HFFc6 (cell line): ENCODE data around the gene SRCIN1. TPM values are rescaled to one million over a fixed set of nuclear protein-coding genes. Genes with fewer than 3 reads are reported as not detected.
"Not testable (repeated sequence)": the region's sequence is repeated elsewhere in the genome, so short reads cannot be mapped to it uniquely, and the experiment has no call there.

Experiments used
- DNase-seq: peaks from one replicate; pipeline ENCODE4 v3.0.0-alpha.2; 2018
- H3K27ac Mint-ChIP-seq: 2 replicates; pipeline ENCODE4 v1.8.0; 2020; ENCODE audit warnings: mild to moderate bottlenecking, mixed read lengths
- H3K27me3 Mint-ChIP-seq: 2 replicates; pipeline ENCODE4 v1.8.0; 2021; ENCODE audit warnings: mild to moderate bottlenecking, moderate library complexity, mixed read lengths; ENCODE audit not compliant: insufficient read depth
- H3K36me3 Mint-ChIP-seq: 2 replicates; pipeline ENCODE4 v1.8.0; 2021; ENCODE audit warnings: low read depth, mixed read lengths
- H3K4me1 Mint-ChIP-seq: 2 replicates; pipeline ENCODE4 v1.8.0; 2020; ENCODE audit warnings: low read depth, mixed read lengths
- H3K4me3 Mint-ChIP-seq: 2 replicates; pipeline ENCODE4 v1.8.0; 2020; ENCODE audit warnings: mild to moderate bottlenecking, moderate library complexity, mixed read lengths
- H3K9me3 Mint-ChIP-seq: 2 replicates; pipeline ENCODE4 v1.8.0; 2020; ENCODE audit warnings: mild to moderate bottlenecking, mixed read lengths
- total RNA-seq, 6 experiments: library from RNA; stranded (reverse); fragmentation: NEBNext Ultra II Directional; extraction: Animal tissue kit (Norgen Biotek cat#: 25700); gene quantifications; 2 replicates in 1 of 6; 3 replicates in 5 of 6; pipeline ENCODE4 v1.2.3, GENCODE V29; 2021
- TF ChIP-seq, protein P1 (sequence below): fragments of 200-600 bp; sonication (generic); IDR thresholded peaks from 2 replicates; pipeline ENCODE4 v1.5.0; 2021; ENCODE audit warnings: antibody characterized with exemption, mild to moderate bottlenecking

SRCIN1 gene
- total RNA-seq, 6 experiments from 2014 or later: not detected

DNA sequence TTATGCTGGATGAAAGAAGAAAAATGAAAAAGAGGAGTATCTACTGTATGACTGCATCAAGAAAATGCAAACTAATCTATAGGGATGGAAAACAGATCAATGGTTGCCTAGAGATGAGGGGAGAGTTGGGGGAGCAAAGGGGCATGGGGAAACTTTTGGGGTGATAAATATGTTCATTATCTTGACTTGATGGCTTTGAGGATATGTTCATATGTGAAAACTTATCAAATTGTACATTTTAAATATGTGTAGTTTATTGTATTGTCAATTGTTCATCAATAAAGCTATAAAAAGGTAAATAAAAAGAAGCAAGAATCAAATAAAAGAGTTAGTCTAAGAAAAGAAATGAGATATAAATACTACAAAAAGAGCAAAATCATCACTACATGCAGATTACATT lies 19.7 kb upstream of the SRCIN1 start:
- H3K36me3 Mint-ChIP-seq: no peaks in the 10 kb centered on the region
- H3K27me3 Mint-ChIP-seq: peaks cover 43% of the 10 kb centered on the region
- TF ChIP-seq, protein P1, sequence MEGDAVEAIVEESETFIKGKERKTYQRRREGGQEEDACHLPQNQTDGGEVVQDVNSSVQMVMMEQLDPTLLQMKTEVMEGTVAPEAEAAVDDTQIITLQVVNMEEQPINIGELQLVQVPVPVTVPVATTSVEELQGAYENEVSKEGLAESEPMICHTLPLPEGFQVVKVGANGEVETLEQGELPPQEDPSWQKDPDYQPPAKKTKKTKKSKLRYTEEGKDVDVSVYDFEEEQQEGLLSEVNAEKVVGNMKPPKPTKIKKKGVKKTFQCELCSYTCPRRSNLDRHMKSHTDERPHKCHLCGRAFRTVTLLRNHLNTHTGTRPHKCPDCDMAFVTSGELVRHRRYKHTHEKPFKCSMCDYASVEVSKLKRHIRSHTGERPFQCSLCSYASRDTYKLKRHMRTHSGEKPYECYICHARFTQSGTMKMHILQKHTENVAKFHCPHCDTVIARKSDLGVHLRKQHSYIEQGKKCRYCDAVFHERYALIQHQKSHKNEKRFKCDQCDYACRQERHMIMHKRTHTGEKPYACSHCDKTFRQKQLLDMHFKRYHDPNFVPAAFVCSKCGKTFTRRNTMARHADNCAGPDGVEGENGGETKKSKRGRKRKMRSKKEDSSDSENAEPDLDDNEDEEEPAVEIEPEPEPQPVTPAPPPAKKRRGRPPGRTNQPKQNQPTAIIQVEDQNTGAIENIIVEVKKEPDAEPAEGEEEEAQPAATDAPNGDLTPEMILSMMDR: no peak
- no peaks in the 10 kb centered on the region for H3K4me1 Mint-ChIP-seq
- no peaks in the 10 kb centered on the region for H3K9me3 Mint-ChIP-seq
- no peak overlapping the region for H3K4me3 Mint-ChIP-seq
- H3K27ac Mint-ChIP-seq: no peak overlapping the region
- no peak for DNase-seq

DNA sequence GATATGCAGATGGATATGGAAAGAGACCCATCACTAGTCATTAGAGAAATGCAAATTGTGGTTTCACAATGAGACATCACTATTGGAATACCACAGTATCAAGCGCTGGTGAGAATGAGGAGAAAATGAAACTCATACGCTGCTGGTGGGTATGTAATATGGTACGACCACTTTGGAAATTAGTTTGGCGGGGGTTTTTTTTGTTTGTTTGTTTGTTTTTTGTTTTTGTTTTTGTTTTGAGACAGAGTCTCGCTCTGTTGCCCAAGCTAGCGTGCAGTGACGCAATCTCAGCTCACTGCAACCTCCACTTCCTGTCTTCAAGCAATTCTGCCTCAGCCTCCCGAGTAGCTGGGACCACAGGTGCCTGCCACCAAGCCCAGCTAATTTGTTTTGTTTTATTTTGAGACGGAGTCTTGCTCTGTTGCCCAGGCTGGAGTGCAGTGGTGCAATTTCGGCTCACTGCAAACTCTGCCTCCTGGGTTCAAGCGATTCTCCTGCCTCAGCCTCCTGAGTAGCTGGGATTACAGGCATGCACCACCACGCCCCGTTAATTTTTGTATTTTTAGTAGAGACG lies 19.1 kb upstream of the SRCIN1 start:
- H3K4me3 Mint-ChIP-seq, H3K36me3 Mint-ChIP-seq, DNase-seq, H3K27ac Mint-ChIP-seq, H3K4me1 Mint-ChIP-seq, H3K9me3 Mint-ChIP-seq: not testable (repeated sequence)
- H3K27me3 Mint-ChIP-seq: peaks cover 49% of the 10 kb centered on the region

DNA sequence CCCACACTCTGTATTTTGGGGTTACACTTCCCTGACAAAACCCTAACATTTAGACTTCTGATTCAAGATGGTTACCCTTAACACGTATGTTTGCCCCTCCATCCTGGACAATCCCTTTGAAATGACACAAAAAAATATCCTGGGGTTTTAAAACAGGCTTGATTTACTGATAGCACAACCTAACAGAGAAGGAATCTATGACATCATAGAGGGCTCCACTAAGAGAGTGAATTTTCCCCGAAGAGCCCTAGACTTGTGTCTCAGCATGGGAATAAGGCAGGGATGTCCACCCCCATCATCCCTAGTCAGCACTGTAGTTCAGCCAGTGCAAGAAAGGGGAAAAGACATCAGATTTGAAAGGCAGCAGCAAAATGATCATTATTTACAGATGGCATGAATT lies 15.8 kb upstream of the SRCIN1 start:
- Mint-ChIP-seq H3K4me3 (no peak overlapping the region), H3K36me3 (no peaks in the 10 kb centered on the region), H3K4me1 (no peaks in the 10 kb centered on the region), H3K9me3 (no peaks in the 10 kb centered on the region), H3K27me3 (peaks cover 67% of the 10 kb centered on the region), H3K27ac (no peak overlapping the region)
- DNase-seq: no peak
- TF ChIP-seq, protein P1: no peak

DNA sequence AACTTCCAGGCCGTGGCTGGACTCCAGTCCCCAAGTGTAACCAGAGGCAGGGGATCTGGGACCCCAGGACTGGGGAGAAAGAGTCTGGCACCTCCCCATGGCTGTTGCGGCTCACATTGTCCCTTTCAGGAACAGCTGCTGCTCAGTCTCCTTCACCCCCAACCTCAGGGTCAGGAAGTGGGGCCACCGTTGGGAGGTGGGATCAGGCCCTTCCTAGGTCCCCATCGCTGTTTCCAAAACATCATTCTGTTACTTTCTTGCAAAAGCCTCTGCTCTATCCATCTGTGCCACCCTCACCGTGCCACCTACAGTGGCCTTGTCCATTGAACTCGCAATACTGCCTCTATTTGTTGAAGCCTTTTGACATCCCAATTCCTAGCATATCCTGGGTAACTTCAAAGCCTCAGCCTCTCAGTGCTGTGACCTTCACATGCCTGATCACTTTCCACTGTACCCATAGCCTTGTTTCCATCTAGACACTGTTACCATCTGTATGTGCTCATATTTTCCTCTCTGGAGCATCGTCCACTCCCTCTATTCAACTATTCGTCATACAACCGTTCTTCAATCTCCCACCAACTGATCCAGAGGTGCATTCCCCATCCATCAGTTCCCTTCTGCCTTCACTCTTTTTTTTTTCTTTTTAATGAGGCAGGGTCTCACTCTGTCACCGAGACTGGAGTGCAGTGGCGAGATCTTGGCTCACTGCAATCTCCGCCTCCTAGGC lies 15.0 kb upstream of the SRCIN1 start:
- no peaks in the 10 kb centered on the region for H3K36me3 Mint-ChIP-seq
- peaks cover 70% of the 10 kb centered on the region for H3K27me3 Mint-ChIP-seq
- DNase-seq: no peak
- H3K4me3 Mint-ChIP-seq: no peak overlapping the region
- no peaks in the 10 kb centered on the region for H3K9me3 Mint-ChIP-seq
- no peak overlapping the region for H3K27ac Mint-ChIP-seq
- H3K4me1 Mint-ChIP-seq: no peaks in the 10 kb centered on the region
- TF ChIP-seq, protein P1: no peak

DNA sequence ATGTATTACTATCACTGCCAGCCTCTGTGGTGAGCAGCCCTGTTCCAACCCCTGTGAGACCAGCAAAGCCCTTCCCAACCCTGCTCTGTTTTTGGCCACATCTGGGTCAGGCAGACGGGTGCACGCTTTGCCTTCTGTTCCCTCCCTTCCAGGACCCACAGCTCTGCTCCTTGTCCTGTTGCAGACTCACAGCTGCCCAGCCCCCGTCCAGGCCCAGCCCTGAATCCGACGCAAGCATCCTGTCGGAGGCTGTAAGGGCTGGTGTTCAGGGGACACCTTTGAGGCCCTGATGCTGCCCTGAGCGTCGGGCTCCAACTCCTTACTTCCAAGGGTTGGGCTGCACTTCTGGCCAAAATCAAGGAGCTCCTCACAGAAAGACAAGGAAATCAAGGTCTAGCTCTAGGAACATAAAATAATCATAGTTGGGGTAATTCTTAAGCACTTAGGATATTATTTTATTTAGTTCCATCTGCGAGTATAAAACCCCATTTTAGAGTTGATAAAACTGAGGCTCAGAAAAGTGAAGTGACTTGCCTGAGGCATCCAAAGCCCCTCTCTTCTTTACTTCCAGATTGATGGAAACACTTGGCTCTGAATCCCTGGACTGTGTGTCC lies 14.3 kb upstream of the SRCIN1 start:
- Mint-ChIP-seq H3K36me3 (no peaks in the 10 kb centered on the region), H3K27ac (no peak overlapping the region), H3K4me1 (no peaks in the 10 kb centered on the region), H3K27me3 (peaks cover 64% of the 10 kb centered on the region), H3K4me3 (no peak overlapping the region), H3K9me3 (no peaks in the 10 kb centered on the region)
- TF ChIP-seq, protein P1: no peak
- no peak for DNase-seq

DNA sequence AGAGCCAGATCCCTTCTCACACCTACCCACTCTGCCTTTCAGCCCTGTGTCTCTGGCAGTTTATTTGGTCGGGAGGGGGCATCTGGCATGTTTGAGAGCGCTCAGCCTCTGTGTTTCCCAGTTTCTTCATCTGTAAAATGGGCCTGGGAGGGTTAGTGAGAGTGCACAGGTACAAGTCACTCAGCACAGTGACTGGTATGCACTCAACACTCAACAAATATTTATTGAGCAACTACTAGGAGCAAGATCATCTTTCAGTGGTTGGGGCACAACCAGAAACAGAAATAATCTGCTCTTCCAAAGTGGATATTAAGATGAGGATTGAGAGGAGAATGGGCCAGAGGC lies 13.7 kb upstream of the SRCIN1 start:
- H3K4me1 Mint-ChIP-seq: no peaks in the 10 kb centered on the region
- H3K4me3 Mint-ChIP-seq: no peak overlapping the region
- H3K9me3 Mint-ChIP-seq: no peaks in the 10 kb centered on the region
- TF ChIP-seq, protein P1: no peak
- H3K27me3 Mint-ChIP-seq: peaks cover 64% of the 10 kb centered on the region
- no peaks in the 10 kb centered on the region for H3K36me3 Mint-ChIP-seq
- no peak for DNase-seq
- no peak overlapping the region for H3K27ac Mint-ChIP-seq
